GM12892 (cell line): Measurements from ENCODE around the gene SLC7A6OS.

ENCODE experiments used
- DNase-seq: peaks from one replicate; pipeline ENCODE4 v3.0.0; 2011; ENCODE audit not compliant: insufficient read length
- FAIRE-seq: peaks from 2 replicates; lab custom pipeline; 2011; peaks lifted over from hg19 to GRCh38; lab: Jason Lieb, UNC
- POLR2A ChIP-seq: IDR thresholded peaks from 2 replicates; pipeline ENCODE4 v1.6.1; 2011; ENCODE audit warnings: low read depth, low read length, control low read depth
- POLR2AphosphoS5 ChIP-seq: IDR thresholded peaks from 2 replicates; pipeline ENCODE4 v1.6.1; 2011; ENCODE audit warnings: low read depth, low read length, control low read depth
- TAF1 ChIP-seq: IDR thresholded peaks from 2 replicates; pipeline ENCODE4 v1.6.1; 2011; ENCODE audit warnings: low read depth, mild to moderate bottlenecking, control low read depth, low read length, borderline replicate concordance

The SLC7A6OS gene

GRCh38 chr16:68313116-68313515 is 2.4 kb upstream of the SLC7A6OS start:
- TF ChIP-seq TAF1, result no peak
- TF ChIP-seq POLR2AphosphoS5, result no peak
- no peak for TF ChIP-seq POLR2A
- no peak for DNase-seq
- no peak for FAIRE-seq

DNA sequence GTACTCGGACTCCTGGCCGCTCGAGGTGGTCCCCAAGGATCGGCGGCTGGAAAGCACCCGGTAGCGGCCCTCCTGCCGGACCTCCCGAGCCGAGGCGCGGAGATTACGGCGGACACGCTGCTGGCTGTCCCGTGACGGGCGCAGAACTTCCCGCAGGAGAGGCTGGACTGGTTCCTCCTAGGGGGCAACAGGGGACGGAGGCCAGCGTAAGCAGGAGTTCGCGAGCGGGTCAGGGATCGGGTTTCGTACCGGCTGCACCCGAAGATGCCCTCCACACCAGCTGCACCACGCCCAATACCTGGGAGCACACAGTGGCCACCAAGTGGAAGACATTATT is 341 bp downstream of the SLC7A6OS start:
- DNase-seq (no peak), FAIRE-seq (no peak)
- TF ChIP-seq POLR2A (no peak), TAF1 (no peak)

GRCh38 chr16:68309799-68310198 is 947 bp downstream of the SLC7A6OS start:
- TF ChIP-seq POLR2A, result no peak
- TF ChIP-seq POLR2AphosphoS5, result no peak
- TF ChIP-seq TAF1, result no peak
- no peak for FAIRE-seq
- no peak for DNase-seq

GRCh38 chr16:68306633-68307032 is 4.1 kb downstream of the SLC7A6OS start:
- no peak for DNase-seq
- TF ChIP-seq POLR2A (no peak), POLR2AphosphoS5 (no peak), TAF1 (no peak)
- FAIRE-seq, result no peak

DNA sequence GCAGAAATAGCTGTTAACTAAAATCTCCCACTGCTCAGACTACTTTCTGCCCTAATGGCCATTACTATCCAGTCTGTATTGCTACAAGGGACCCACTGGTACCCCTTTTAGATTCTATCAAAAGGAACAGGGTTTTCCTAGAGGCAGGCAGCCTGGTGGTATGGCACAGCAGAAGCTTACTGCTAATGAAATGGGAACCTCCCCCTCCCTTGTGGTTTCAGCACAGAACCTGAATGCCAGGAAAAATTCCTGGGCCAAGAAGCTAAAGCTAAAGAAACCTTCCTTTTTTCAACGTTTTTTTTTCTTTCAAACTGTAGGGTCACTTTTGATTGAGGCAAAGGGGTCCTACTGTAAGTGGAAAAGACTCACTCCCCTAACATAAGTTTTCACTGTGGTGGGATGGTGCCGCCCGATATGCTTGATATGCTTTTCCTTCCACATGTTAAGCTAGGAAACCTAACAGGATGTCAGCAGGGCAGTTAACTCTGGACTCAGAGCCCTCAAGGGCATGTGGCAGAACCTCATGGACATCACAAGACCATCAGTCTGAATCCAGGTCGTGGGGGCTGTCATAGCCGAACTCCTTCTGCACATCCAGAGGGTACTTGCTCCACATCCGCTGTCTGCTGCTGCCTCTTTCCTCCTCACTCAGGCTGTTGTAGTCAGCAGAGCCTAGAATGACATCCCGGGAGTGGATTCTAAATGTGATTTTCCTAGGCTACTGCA is 9.8 kb downstream of the SLC7A6OS start:
- FAIRE-seq (no peak), DNase-seq (no peak)
- TF ChIP-seq POLR2A (0 out of 2 replicates have a peak, but pooled peaks have one; percentile 18), TAF1 (no peak)

DNA sequence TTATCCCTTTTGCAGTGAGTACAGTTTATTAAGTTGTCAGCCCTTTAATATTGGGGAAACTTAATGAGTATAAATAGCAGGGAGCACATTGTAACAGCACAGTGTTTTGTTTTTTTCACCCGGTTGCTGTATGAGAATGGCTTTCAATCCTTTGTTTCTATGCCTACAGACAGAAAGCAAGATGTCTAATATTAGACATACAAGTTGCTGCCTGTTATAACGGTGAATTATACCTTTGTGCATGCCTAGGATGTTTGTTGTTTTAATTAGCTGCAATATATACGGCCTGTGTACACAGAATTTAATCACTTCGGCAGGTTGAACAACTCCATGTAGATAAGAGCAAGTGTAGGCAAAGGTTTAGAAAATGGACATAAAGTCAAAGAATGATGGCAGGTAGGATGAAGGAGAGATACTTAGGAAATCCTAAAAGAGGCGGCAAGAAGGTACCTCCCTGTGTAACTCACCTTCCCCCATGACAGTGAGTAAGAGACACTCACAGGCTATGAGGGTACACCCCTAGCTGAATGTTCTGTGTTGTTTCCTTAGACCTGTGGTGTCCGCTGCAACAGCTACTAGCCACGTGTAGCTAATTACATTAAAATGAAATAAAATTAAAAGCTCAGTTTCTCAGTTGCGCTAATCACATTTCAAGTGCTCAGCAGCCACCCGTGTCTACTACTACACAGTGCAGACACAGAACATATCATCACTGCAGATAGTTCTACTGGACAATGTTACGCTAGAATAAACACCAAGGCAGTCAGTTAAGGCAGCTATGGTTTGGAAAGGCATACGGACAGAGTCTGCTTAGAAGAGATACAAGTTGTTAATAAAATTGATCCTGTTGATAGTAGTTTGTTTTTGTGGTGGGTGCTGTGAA is 10.9 kb downstream of the SLC7A6OS start:
- no peak for TF ChIP-seq POLR2A
- TF ChIP-seq POLR2AphosphoS5, result peak; percentile 24; the same call in 1 of the 2 replicates
- no peak for TF ChIP-seq TAF1
- FAIRE-seq, result no peak
- no peak for DNase-seq

DNA sequence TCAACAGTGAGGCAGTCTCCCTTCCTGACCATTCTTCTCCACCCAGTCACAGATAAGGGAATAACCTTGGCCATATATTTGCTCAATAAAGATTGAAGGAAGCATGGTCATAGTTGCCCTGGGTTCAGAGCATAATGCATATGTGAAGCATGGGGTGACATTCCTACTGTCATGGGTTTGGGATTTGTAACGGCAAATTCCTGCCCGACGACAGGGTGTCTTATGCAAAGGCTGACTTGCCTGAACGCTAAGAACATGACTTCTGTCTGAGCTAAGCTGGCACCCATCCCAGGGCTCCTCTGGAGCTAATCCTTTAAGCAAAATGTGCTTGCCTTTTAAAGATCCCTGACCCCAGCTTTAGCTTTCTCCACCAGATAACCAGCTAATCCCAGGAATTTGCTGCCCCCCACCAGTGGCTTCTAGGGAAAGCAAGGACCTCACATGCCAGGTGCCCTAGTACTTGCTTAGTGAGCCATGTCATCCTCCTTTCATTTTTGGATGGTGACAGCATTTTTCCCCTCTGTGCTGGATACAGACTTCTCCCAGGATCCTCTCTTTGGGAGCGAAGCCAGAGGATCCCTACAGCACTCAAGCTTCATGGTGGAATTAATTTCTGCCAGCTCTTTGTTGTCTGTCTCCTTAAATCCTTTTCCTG is 11.7 kb downstream of the SLC7A6OS start:
- TF ChIP-seq POLR2A (no peak; the same call in 1 of the 2 replicates), TAF1 (no peak), POLR2AphosphoS5 (no peak; the same call in 1 of the 2 replicates)
- FAIRE-seq (no peak), DNase-seq (no peak)

- DNase-seq (no peak), FAIRE-seq (no peak)
- 0 out of 2 replicates have a peak, but pooled peaks have one; percentile 17 for TF ChIP-seq POLR2A
- no peak for TF ChIP-seq TAF1
These were observed 12.4 kb downstream of the SLC7A6OS start for GRCh38 chr16:68298312-68298711.

DNA sequence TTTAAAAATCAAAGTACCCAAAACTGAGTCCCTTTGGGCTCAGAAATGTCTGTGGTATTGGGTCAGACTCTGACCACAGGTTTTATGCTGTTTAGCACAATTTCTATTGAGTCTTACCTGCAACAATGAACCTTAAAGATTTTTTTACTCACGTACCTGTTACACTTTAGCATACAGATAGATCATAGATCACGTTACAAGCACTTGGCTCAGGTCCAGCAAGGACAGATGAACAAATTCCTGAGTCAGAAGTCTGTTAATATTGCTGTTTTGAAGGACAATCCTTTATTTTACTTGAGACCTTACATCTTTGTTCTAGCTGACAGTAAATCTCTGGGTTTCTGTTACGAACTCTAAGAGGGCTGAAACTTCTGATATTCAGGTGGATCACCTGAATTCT is 12.8 kb downstream of the SLC7A6OS start:
- DNase-seq, result no peak
- TF ChIP-seq TAF1, result no peak
- TF ChIP-seq POLR2AphosphoS5, result no peak
- no peak for TF ChIP-seq POLR2A

GRCh38 chr16:68296693-68297092 is 14.1 kb downstream of the SLC7A6OS start:
- TF ChIP-seq POLR2AphosphoS5 (no peak), TAF1 (no peak), POLR2A (no peak)
- no peak for FAIRE-seq
- no peak for DNase-seq

More for the DNA sequence above, 12.8 kb downstream of the SLC7A6OS start:
- FAIRE-seq, result no peak

DNA sequence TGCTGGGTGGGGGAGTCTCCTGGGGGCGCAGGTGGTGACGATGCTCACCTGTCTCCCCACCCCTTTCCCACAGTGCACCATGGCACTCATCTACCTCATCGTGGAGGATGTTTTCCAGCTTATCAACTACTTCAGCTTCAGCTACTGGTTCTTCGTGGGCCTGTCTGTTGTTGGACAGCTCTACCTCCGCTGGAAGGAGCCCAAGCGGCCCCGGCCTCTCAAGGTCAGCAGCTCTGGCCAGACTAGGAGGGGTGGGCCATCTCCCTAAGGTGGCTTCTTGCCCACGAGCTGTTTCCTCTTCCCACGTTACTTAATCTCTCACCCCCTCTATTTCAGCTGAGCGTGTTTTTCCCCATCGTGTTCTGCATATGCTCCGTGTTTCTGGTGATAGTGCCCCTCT is 14.5 kb downstream of the SLC7A6OS start:
- FAIRE-seq, result no peak
- DNase-seq, result no peak

More for the DNA sequence above, 14.5 kb downstream of the SLC7A6OS start:
- TF ChIP-seq POLR2AphosphoS5 (peak; percentile 31; the same call in 1 of the 2 replicates), POLR2A (no peak)
